Loucy (cell line): ENCODE results near the gene BTBD9.

Source experiments
- EZH2phosphoT487 ChIP-seq: fragments of 200-600 bp; IDR thresholded peaks from 2 replicates; pipeline ENCODE4 v1.6.1; 2018; ENCODE audit warnings: antibody characterized with exemption, mild to moderate bottlenecking, moderate library complexity, borderline replicate concordance
- TF ChIP-seq, protein P1 (sequence below): fragments of 200-600 bp; sonication (generic); conservative IDR thresholded peaks from 2 replicates; pipeline ENCODE4 v1.5.1; 2014; ENCODE audit warnings: mild to moderate bottlenecking, antibody characterized with exemption, low read length

DNA sequence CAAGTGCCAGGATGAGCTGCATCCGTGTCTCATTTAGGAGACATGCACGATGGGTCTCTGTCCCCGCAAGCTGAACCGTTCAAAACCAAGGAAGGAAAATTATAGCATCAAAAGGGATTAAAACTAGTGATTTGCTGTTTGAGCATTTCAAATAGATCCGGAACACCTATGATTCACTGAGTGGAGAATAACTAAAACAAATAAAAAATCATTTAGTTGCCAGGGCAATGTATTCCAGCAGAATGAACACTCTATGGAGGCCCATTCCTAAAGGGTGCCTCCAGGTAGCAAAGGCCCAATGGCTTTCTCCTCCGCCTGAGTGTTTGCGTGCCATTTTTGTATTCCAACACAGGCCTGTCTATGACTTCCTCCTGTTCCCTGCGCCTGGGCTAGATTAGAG, 465.4 kb downstream of the BTBD9 start:
- TF ChIP-seq, protein P1, sequence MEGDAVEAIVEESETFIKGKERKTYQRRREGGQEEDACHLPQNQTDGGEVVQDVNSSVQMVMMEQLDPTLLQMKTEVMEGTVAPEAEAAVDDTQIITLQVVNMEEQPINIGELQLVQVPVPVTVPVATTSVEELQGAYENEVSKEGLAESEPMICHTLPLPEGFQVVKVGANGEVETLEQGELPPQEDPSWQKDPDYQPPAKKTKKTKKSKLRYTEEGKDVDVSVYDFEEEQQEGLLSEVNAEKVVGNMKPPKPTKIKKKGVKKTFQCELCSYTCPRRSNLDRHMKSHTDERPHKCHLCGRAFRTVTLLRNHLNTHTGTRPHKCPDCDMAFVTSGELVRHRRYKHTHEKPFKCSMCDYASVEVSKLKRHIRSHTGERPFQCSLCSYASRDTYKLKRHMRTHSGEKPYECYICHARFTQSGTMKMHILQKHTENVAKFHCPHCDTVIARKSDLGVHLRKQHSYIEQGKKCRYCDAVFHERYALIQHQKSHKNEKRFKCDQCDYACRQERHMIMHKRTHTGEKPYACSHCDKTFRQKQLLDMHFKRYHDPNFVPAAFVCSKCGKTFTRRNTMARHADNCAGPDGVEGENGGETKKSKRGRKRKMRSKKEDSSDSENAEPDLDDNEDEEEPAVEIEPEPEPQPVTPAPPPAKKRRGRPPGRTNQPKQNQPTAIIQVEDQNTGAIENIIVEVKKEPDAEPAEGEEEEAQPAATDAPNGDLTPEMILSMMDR = no peak
- no peak for TF ChIP-seq EZH2phosphoT487
